ENCODE measurements around the gene PHF24.

PHF24 gene

GRCh38 chr9:34982361-34982760 lies 24.3 kb downstream of the PHF24 start:
- DNase-seq (ENCODE audit: low spot score) (no peak), FAIRE-seq (no peak)

GRCh38 chr9:34983209-34983608 lies 25.1 kb downstream of the PHF24 start:
- DNase-seq (ENCODE audit: low spot score): no peak
- no peak for FAIRE-seq

GRCh38 chr9:34984049-34984448 lies 26.0 kb downstream of the PHF24 start:
- FAIRE-seq (no peak), DNase-seq (ENCODE audit: low spot score) (peak; percentile 39)

GRCh38 chr9:34985311-34985899 lies 27.3 kb downstream of the PHF24 start:
- peak; percentile 56 for DNase-seq (ENCODE audit: low spot score)
- no peak for FAIRE-seq

- FAIRE-seq (peak; percentile 32), DNase-seq (ENCODE audit: low spot score) (no peak)
Measured at GRCh38 chr9:34986540-34987047, 28.5 kb downstream of the PHF24 start.

GRCh38 chr9:34987160-34987901 lies 29.2 kb downstream of the PHF24 start:
- FAIRE-seq (peak; percentile 94), DNase-seq (ENCODE audit: low spot score) (no peak)

GRCh38 chr9:34988218-34989002 lies 30.3 kb downstream of the PHF24 start:
- no peak for FAIRE-seq

GRCh38 chr9:34989003-34989945 lies 31.2 kb downstream of the PHF24 start, which contains the start of gene DNAJB5:
Gene DNAJB5, plus strand, starts transcription at chr9:34989745. Its CDS starts 886 bp downstream, at chr9:34990631.
- FAIRE-seq: peak; percentile 91
- DNase-seq (ENCODE audit: low spot score): peak; percentile 98

More at GRCh38 chr9:34988218-34989002, 30.3 kb downstream of the PHF24 start:
- peak; percentile 55 for DNase-seq (ENCODE audit: low spot score)

- no peak for FAIRE-seq
Measured at GRCh38 chr9:34989946-34990635, 32.0 kb downstream of the PHF24 start.

GRCh38 chr9:34990908-34991606 lies 33.0 kb downstream of the PHF24 start:
- no peak for FAIRE-seq

More at GRCh38 chr9:34989946-34990635, 32.0 kb downstream of the PHF24 start:
- DNase-seq (ENCODE audit: low spot score): peak; percentile 77

GRCh38 chr9:34991607-34992375 lies 33.7 kb downstream of the PHF24 start:
- FAIRE-seq (peak; percentile 90), DNase-seq (ENCODE audit: low spot score) (peak; percentile 70)

More at GRCh38 chr9:34990908-34991606, 33.0 kb downstream of the PHF24 start:
- DNase-seq (ENCODE audit: low spot score): no peak

GRCh38 chr9:34992376-34992951 lies 34.4 kb downstream of the PHF24 start:
- peak; percentile 81 for DNase-seq (ENCODE audit: low spot score)
- peak; percentile 72 for FAIRE-seq

- no peak for FAIRE-seq
- DNase-seq (ENCODE audit: low spot score): no peak
Measured at GRCh38 chr9:34993502-34994259, 35.6 kb downstream of the PHF24 start.

- DNase-seq (ENCODE audit: low spot score) (peak; percentile 73), FAIRE-seq (peak; percentile 92)
Measured at GRCh38 chr9:34994260-34994899, 36.3 kb downstream of the PHF24 start.

- DNase-seq (ENCODE audit: low spot score) (no peak), FAIRE-seq (no peak)
Measured at GRCh38 chr9:34994900-34995669, 37.0 kb downstream of the PHF24 start.

- DNase-seq (ENCODE audit: low spot score) (no peak), FAIRE-seq (no peak)
Measured at GRCh38 chr9:34995670-34996060, 37.6 kb downstream of the PHF24 start.
